Stomach (tissue), 9 donors: ENCODE results near the gene ELAC1. TPM values are rescaled to one million over a fixed set of nuclear protein-coding genes. Genes with fewer than 3 reads are reported as not detected.

Experiments
- DNase-seq, 2 donors: peaks; one replicate each; pipeline versions ENCODE4 v3.0.0 to v3.0.0-alpha.2; 2013 to 2019
- H3K27ac ChIP-seq, 5 donors: fragments of 200-600 bp in 4 of 5; sonication (generic) in 4 of 5; one replicate each; pipeline ENCODE4 v1.5.1; 2013 to 2019; ENCODE audit warnings: mild to moderate bottlenecking in 1 of 5, moderate library complexity in 1 of 5
- H3K27me3 ChIP-seq, 3 donors: fragments of 200-600 bp; sonication (generic); one replicate each; pipeline ENCODE4 v1.5.1; 2017 to 2019; ENCODE audit warnings: mixed run types in 1 of 3
- H3K36me3 ChIP-seq, 4 donors: fragments of 200-600 bp; sonication (generic); 1 replicate in 3 of 4; 2 replicates in 1 of 4; pipeline ENCODE4 v1.5.1; 2016 to 2019
- H3K4me1 ChIP-seq, 4 donors: fragments of 200-600 bp; sonication (generic); one replicate each; pipeline ENCODE4 v1.5.1; 2016 to 2019
- H3K4me3 ChIP-seq, 4 donors: fragments of 200-600 bp; sonication (generic) in 3 of 4; one replicate each; pipeline ENCODE4 v1.5.1; 2016 to 2019; ENCODE audit warnings: mild to moderate bottlenecking in 1 of 4
- H3K9me3 ChIP-seq, 4 donors: fragments of 200-600 bp; sonication (generic); one replicate each; pipeline ENCODE4 v1.5.1; 2016 to 2019
- EP300 ChIP-seq: sonication (generic); formaldehyde crosslinking; IDR thresholded peaks from one replicate; pipeline ENCODE4 v1.6.1; 2017; ENCODE audit warnings: antibody characterized with exemption
- POLR2A ChIP-seq, 4 donors: fragments of 450-650 bp; IDR thresholded peaks; one replicate each; pipeline ENCODE4 v1.6.1; 2016; ENCODE audit warnings: antibody characterized with exemption in 4 of 4, control low read depth in 2 of 4, mild to moderate bottlenecking in 1 of 4, moderate library complexity in 1 of 4
- POLR2AphosphoS5 ChIP-seq, 3 donors: sonication (generic); formaldehyde crosslinking; IDR thresholded peaks; one replicate each; pipeline ENCODE4 v1.6.1; 2016; ENCODE audit warnings: antibody characterized with exemption in 3 of 3
- WGBS, 5 donors: extraction: QIAGEN DNeasy Blood & Tissue Kit in 3 of 5; methylation state at CpG; one replicate each; pipeline versions ENCODE4 v1.1.5 to v1.1.7; 2013 to 2018; 5-methylcytosine and 5-hydroxymethylcytosine counted together
- intact Hi-C: fragments of 100-400 bp; cut with DNase I; formaldehyde crosslinking; loops from one replicate; pipeline ENCODE4 v1.15.1; 2023; ENCODE audit warnings: low total_unique reads
- polyA plus RNA-seq, 3 donors: library from polyadenylated mRNA; stranded (reverse); fragments of 200-250 nt; gene quantifications; one replicate each; pipeline ENCODE4 v1.2.3, GENCODE V29; 2013
- total RNA-seq, 5 donors: library from RNA; depleted of rRNA; stranded (reverse); fragments of >200 nt; gene quantifications; one replicate each; pipeline versions ENCODE4 v1.1.0 to v1.2.3, GENCODE V29; 2014 to 2016
- TF ChIP-seq, protein P1 (sequence below), 7 experiments: fragments of 450-650 bp in 4 of 7; fragments of 200-600 bp in 3 of 7; sonication (generic) in 3 of 7; IDR thresholded peaks; one replicate each; pipeline ENCODE4 v1.5.1; 2016 to 2019; ENCODE audit warnings: antibody characterized with exemption in 7 of 7, control low read depth in 2 of 7, mild to moderate bottlenecking in 1 of 7
- donor health status: healthy with polysubstance abuse.
- donor health status: Bipolar disorder and iron deficiency.
- donor health status: healthy.

Gene ELAC1
- total and polyA plus RNA-seq, 8 donors = 0.87 to 22.8 (median 6.4) TPM

DNA sequence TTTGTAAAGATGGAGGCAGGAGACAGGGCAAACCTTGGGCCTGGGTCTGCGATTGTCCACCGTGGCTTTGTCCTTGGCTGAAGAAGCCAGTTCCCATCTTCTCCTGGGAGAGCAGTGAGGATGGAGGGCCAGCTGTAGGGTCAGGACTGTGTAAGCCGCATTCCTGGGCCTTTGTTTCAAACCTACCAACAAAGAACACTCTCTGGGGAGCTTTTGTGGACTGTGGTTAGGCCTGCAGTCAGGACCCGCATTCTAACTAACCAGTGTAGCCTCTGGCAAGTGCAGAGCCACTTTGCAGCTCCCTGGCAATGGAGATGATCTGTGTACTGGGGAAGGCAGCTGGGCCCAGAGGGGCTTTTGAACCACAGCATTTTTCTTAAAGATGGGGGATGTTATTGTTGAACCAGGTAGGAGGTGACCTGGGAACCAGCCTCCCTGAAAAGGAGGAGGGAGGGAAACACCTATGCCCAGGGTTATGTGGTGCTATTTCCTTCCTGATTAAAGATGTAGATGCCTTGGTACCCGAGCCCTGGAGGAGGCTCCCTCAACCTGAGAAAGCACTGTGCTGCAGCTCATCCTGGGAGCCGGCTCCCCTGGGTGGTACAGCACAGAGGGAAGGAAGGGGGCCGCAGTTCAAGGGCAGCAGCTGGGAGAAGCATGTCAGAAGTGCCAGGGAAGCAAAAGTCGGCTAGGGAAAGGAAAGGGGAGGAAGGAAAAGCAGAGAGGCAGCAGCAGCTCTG lies 49.5 kb downstream of the ELAC1 start:
- 80 to 87% (median 82%) methylated on average over 7 to 8 of the region's 8 CpGs for WGBS, 5 donors
- Histone ChIP-seq H3K9me3 (no peaks in the 10 kb centered on the region), H3K27me3 (no peaks in the 10 kb centered on the region), H3K36me3 (peaks cover 0 to 15% (median 6%) of the 10 kb centered on the region in 4 donors), H3K4me1 (no peaks in the 10 kb centered on the region), H3K27ac (no peak overlapping the region), H3K4me3 (no peak overlapping the region)
- no peak for TF ChIP-seq POLR2A (IDR thresholded peaks at IDR 0.05)
- TF ChIP-seq EP300 = no peak
- TF ChIP-seq POLR2AphosphoS5 (IDR thresholded peaks at IDR 0.05) = no peak
- TF ChIP-seq, protein P1, sequence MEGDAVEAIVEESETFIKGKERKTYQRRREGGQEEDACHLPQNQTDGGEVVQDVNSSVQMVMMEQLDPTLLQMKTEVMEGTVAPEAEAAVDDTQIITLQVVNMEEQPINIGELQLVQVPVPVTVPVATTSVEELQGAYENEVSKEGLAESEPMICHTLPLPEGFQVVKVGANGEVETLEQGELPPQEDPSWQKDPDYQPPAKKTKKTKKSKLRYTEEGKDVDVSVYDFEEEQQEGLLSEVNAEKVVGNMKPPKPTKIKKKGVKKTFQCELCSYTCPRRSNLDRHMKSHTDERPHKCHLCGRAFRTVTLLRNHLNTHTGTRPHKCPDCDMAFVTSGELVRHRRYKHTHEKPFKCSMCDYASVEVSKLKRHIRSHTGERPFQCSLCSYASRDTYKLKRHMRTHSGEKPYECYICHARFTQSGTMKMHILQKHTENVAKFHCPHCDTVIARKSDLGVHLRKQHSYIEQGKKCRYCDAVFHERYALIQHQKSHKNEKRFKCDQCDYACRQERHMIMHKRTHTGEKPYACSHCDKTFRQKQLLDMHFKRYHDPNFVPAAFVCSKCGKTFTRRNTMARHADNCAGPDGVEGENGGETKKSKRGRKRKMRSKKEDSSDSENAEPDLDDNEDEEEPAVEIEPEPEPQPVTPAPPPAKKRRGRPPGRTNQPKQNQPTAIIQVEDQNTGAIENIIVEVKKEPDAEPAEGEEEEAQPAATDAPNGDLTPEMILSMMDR (IDR thresholded peaks at IDR 0.05) = no peak
- intact Hi-C loops = no loop called here
- DNase-seq = no peak

DNA sequence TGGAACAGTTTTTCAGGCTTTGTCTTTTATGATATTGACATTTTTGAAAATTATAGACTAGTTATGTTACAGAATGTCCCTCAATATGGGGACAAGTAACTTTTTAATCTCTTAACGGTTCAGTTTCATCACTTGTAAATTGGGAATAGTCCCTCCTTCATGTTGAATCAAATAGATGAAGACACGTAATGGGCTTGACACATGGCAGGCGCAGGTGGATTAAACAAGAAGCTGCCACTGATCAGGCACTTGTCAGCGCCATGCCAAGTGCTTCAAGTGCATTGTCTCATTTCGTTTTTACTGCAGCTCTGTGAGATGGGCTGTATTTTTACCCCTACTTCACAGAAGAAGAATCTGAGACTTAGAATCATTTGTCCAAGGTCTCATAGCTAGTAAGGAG lies 52.7 kb downstream of the ELAC1 start:
- Histone ChIP-seq H3K9me3 (no peaks in the 10 kb centered on the region), H3K36me3 (peaks cover 0 to 26% (median 7%) of the 10 kb centered on the region in 4 donors), H3K4me1 (no peaks in the 10 kb centered on the region), H3K27ac (no peak overlapping the region), H3K4me3 (no peak overlapping the region), H3K27me3 (no peaks in the 10 kb centered on the region)
- intact Hi-C loops = loop anchor here (10.0 kb wide), 2 partner anchors 56 to 206 kb away; partner anchors contain the start of gene ELAC1
- no peak for DNase-seq
- TF ChIP-seq, protein P1 (IDR thresholded peaks at IDR 0.05) = no peak
- TF ChIP-seq EP300 (no peak), POLR2AphosphoS5 (IDR thresholded peaks at IDR 0.05) (no peak), POLR2A (IDR thresholded peaks at IDR 0.05) (no peak)
- 86 to 91% (median 87%) methylated on average over 5 of the region's 5 CpGs for WGBS, 5 donors

DNA sequence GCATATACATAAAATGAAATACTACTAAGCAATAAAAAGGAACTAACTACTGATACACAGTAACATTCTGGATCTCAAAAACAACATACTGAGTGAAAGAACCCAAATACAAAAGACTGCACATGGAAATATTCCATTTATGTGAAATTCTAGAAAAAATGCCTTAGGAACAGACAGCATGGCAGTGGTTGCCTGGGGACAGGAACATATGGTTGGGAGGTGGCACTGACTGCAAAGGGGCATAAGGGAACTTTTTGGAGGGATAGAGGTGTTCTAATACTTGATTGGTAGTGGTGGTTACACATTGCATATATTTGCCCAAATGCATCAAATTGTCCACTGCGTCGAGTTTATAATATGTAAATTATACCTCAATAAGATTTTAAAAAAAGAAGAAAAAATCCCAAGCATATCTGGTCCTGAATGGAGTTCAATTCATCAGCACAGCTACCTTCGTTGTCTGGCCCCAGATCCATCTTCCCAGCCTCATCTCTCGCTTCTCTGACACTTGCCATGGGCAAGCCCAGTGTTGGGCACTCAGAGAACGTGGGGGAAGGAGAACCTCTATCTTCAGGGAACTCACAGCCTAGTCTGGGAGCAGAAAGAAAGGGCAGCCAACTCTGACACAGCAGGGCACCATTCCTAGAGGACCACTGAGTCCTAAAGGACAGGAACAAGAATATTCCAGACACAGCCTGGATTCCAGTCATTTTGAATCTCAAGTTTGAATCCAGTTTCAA lies 53.6 kb downstream of the ELAC1 start:
- DNase-seq = no peak
- no peak overlapping the region for H3K27ac ChIP-seq
- no peak overlapping the region for H3K4me3 ChIP-seq
- H3K27me3 ChIP-seq = no peaks in the 10 kb centered on the region
- H3K36me3 ChIP-seq = peaks cover 0 to 26% (median 10%) of the 10 kb centered on the region in 4 donors
- H3K9me3 ChIP-seq = no peaks in the 10 kb centered on the region
- intact Hi-C loops = loop anchor here (10.0 kb wide), 2 partner anchors 57 to 207 kb away; partner anchors contain the start of gene ELAC1
- WGBS, 5 donors = 89 to 95% (median 94%) methylated on average over 5 of the region's 5 CpGs
- H3K4me1 ChIP-seq = peaks cover 0 to 5% (median 0%) of the 10 kb centered on the region in 4 donors
- TF ChIP-seq, protein P1 (IDR thresholded peaks at IDR 0.05) = no peak
- TF ChIP-seq POLR2A (IDR thresholded peaks at IDR 0.05) (no peak), POLR2AphosphoS5 (IDR thresholded peaks at IDR 0.05) (no peak), EP300 (no peak)

DNA sequence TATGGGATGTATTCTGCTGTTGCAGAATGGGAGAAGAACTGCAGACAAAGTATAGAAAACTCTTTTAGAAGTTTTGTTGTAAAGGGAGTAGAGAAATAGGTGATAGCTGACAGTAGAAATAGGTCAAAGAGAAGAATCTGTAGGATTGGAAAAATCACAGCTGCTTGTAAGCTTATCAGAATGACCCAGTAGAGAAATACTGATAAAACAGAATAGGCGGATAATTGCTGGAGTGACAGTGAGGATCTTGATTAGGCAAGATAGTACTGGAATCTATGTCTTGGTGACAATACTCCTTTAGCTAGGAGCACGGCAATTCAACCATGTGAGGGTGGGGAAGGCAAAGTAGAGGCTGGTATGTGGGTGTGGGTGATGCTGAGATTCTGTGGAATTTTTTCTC lies 57.7 kb downstream of the ELAC1 start:
- Histone ChIP-seq H3K27ac (no peak overlapping the region), H3K36me3 (peaks cover 0 to 11% (median 4%) of the 10 kb centered on the region in 4 donors), H3K4me1 (peaks cover 11 to 35% (median 23%) of the 10 kb centered on the region in 4 donors), H3K27me3 (no peaks in the 10 kb centered on the region), H3K9me3 (no peaks in the 10 kb centered on the region), H3K4me3 (no peak overlapping the region)
- 90 to 96% (median 91%) methylated on average over 2 of the region's 2 CpGs for WGBS, 5 donors
- no peak for DNase-seq
- intact Hi-C loops = loop anchor here (10.0 kb wide), 2 partner anchors 61 to 211 kb away; partner anchors contain the start of gene ELAC1
- TF ChIP-seq POLR2AphosphoS5 (IDR thresholded peaks at IDR 0.05) (no peak), EP300 (no peak), POLR2A (IDR thresholded peaks at IDR 0.05) (no peak)
- TF ChIP-seq, protein P1 (IDR thresholded peaks at IDR 0.05) = no peak
